GM21619 (cell line): ENCODE results near the gene AAK1.

Experiments
- ATAC-seq: cut with Tn5 transposase; IDR thresholded peaks from one replicate; pipeline ENCODE4 v1.9.1; 2021; ENCODE audit not compliant: unreplicated experiment

AAK1 gene

GRCh38 chr2:69547984-69548715 is 95.4 kb downstream of the AAK1 start:
- no peak for ATAC-seq

- no peak for ATAC-seq
Observed at GRCh38 chr2:69546646-69547045, 96.9 kb downstream of the AAK1 start.

- no peak for ATAC-seq
Observed at GRCh38 chr2:69545477-69545932, 98.0 kb downstream of the AAK1 start.

GRCh38 chr2:69544951-69545350 is 98.6 kb downstream of the AAK1 start:
- no peak for ATAC-seq

GRCh38 chr2:69539549-69539908 is 104.0 kb downstream of the AAK1 start:
- no peak for ATAC-seq

- no peak for ATAC-seq
Observed at GRCh38 chr2:69538872-69539548, 104.5 kb downstream of the AAK1 start.

GRCh38 chr2:69538249-69538648 is 105.3 kb downstream of the AAK1 start:
- ATAC-seq = no peak

- ATAC-seq = peak; percentile 53
Observed at GRCh38 chr2:69535817-69536241, 107.7 kb downstream of the AAK1 start.

- ATAC-seq = no peak
Observed at GRCh38 chr2:69531186-69531585, 112.4 kb downstream of the AAK1 start.

GRCh38 chr2:69529480-69529879 is 114.1 kb downstream of the AAK1 start:
- no peak for ATAC-seq

GRCh38 chr2:69525261-69525660 is 118.3 kb downstream of the AAK1 start:
- no peak for ATAC-seq

GRCh38 chr2:69524799-69525198 is 118.7 kb downstream of the AAK1 start:
- ATAC-seq = no peak

GRCh38 chr2:69521747-69522146 is 121.8 kb downstream of the AAK1 start:
- no peak for ATAC-seq

GRCh38 chr2:69518841-69519240 is 124.7 kb downstream of the AAK1 start:
- no peak for ATAC-seq

- ATAC-seq = no peak
Observed at GRCh38 chr2:69517410-69517809, 126.1 kb downstream of the AAK1 start.

GRCh38 chr2:69514819-69515218 is 128.7 kb downstream of the AAK1 start:
- no peak for ATAC-seq

GRCh38 chr2:69514406-69514805 is 129.1 kb downstream of the AAK1 start:
- no peak for ATAC-seq

- ATAC-seq = no peak
Observed at GRCh38 chr2:69512446-69512845, 131.1 kb downstream of the AAK1 start.

GRCh38 chr2:69510204-69510603 is 133.3 kb downstream of the AAK1 start:
- ATAC-seq = no peak

- no peak for ATAC-seq
Observed at GRCh38 chr2:69509750-69510140, 133.8 kb downstream of the AAK1 start.

GRCh38 chr2:69509011-69509749 is 134.4 kb downstream of the AAK1 start:
- ATAC-seq = no peak

GRCh38 chr2:69505710-69506109 is 137.8 kb downstream of the AAK1 start:
- no peak for ATAC-seq
